Caco-2 (cell line): Measurements from ENCODE around the gene SMURF2. TPM values are rescaled to one million over a fixed set of nuclear protein-coding genes. Genes with fewer than 3 reads are reported as not detected.
"Not testable (repeated sequence)": the region's sequence is repeated elsewhere in the genome, so short reads cannot be mapped to it uniquely, and the experiment has no call there.

Experiments
- BruUV-seq: library from RNA; stranded (reverse); fragments of 400-500 nt; replicated peaks from 2 replicates; lab custom pipeline; 2021; lab: Mats Ljungman, UMichigan
- CTCF ChIA-PET: fragments of 300-600 bp; sonication (Branson Sonifier 250); formaldehyde crosslinking; loops from one replicate; lab custom pipeline; 2022; ENCODE audit warnings: antibody characterized with exemption; lab: Charles Lee
- POLR2A ChIA-PET: fragments of 300-600 bp; sonication (Branson Sonifier 250); formaldehyde crosslinking; loops from one replicate; lab custom pipeline; 2022; ENCODE audit warnings: antibody characterized with exemption; lab: Charles Lee
- DNase-seq, 2 experiments: peaks; one replicate each; pipeline versions ENCODE4 v3.0.0 to v3.0.0-alpha.2; 2020 to 2022
- H3K27me3 ChIP-seq: replicated peaks from 2 replicates; pipeline ENCODE4 v1.6.0; 2011; ENCODE audit warnings: low read length; ENCODE audit not compliant: control insufficient read depth, insufficient read depth
- H3K36me3 ChIP-seq: 2 replicates; pipeline ENCODE4 v1.5.1; 2011; ENCODE audit warnings: low read length; ENCODE audit not compliant: control insufficient read depth, insufficient read depth
- H3K4me1 ChIP-seq: fragments of 250-450 bp; sonication (Bioruptor Pico); 2 replicates; pipeline ENCODE4 v1.5.1; 2020; ENCODE audit warnings: mild to moderate bottlenecking
- H3K4me3 ChIP-seq: 2 replicates; pipeline ENCODE4 v1.5.1; 2011; ENCODE audit warnings: low read depth, mild to moderate bottlenecking, control low read depth, low read length
- H3K9me3 ChIP-seq: fragments of 250-450 bp; sonication (Bioruptor Pico); 2 replicates; pipeline ENCODE4 v1.5.1; 2020; ENCODE audit warnings: mild to moderate bottlenecking, moderate library complexity
- H3K27ac Mint-ChIP-seq: one replicate; pipeline ENCODE4 v1.8.0; 2022; ENCODE audit warnings: mixed read lengths; ENCODE audit not compliant: unreplicated experiment
- H3K27me3 Mint-ChIP-seq: one replicate; pipeline ENCODE4 v1.8.0; 2022; ENCODE audit warnings: mixed read lengths; ENCODE audit not compliant: insufficient read depth, unreplicated experiment
- H3K36me3 Mint-ChIP-seq: one replicate; pipeline ENCODE4 v1.8.0; 2022; ENCODE audit warnings: mild to moderate bottlenecking, mixed read lengths; ENCODE audit not compliant: insufficient read depth, unreplicated experiment
- H3K4me1 Mint-ChIP-seq: one replicate; pipeline ENCODE4 v1.8.0; 2022; ENCODE audit warnings: low read depth, mixed read lengths; ENCODE audit not compliant: unreplicated experiment
- H3K4me3 Mint-ChIP-seq: one replicate; pipeline ENCODE4 v1.8.0; 2022; ENCODE audit warnings: mild to moderate bottlenecking, moderate library complexity, mixed read lengths; ENCODE audit not compliant: unreplicated experiment
- H3K9me3 Mint-ChIP-seq: one replicate; pipeline ENCODE4 v1.8.0; 2022; ENCODE audit warnings: mixed read lengths; ENCODE audit not compliant: unreplicated experiment
- CTCF ChIP-seq, 2 experiments: fragments of 200-600 bp in 1 of 2; IDR thresholded peaks; 1 replicate in 1 of 2; 2 replicates in 1 of 2; pipeline versions ENCODE4 v1.5.1 to v1.8.0; 2011 to 2022; ENCODE audit warnings: antibody characterized with exemption in 1 of 2, control low read depth in 1 of 2, inconsistent platforms in 1 of 2, low read depth in 1 of 2, low read length in 1 of 2, mild to moderate bottlenecking in 1 of 2, moderate library complexity in 1 of 2; ENCODE audit not compliant: insufficient read depth in 1 of 2, severe bottlenecking in 1 of 2, unreplicated experiment in 1 of 2
- intact Hi-C: fragments of 100-400 bp; cut with micrococcal nuclease; formaldehyde crosslinking; loops from one replicate; pipeline ENCODE4 v1.10.0; 2022; ENCODE audit not compliant: unreplicated experiment
- total RNA-seq: library from RNA; stranded (reverse); gene quantifications from 2 replicates; pipeline ENCODE4 v1.2.3, GENCODE V29; 2022

Gene SMURF2
- total RNA-seq, 1 experiment from 2014 or later: 26.9 TPM

- peak overlapping the region; percentile 88 for H3K4me3 ChIP-seq
- no peaks in the 10 kb centered on the region for H3K27me3 ChIP-seq
- DNase-seq: no peak
- intact Hi-C loops: loop anchor here (5.0 kb wide), 1 partner anchor 154 kb away; the partner anchor contains the start of genes CEP95 and DDX5
- CTCF ChIA-PET: interaction anchor here (1.4 kb wide), 1 partner anchor 112 kb away, joined by 6 read pairs; no protein-coding TSS in a partner anchor
- no peaks in the 10 kb centered on the region for H3K9me3 ChIP-seq
- H3K4me1 Mint-ChIP-seq: peaks cover 23% of the 10 kb centered on the region
- H3K4me3 Mint-ChIP-seq: peak overlapping the region; percentile 97
- POLR2A ChIA-PET: interaction anchor here (0.6 to 0.7 kb wide), 3 partner anchors 14 to 1490 kb away, joined by 3 to 4 read pairs (median 3); partner anchors contain the start of gene POLG2
- H3K27me3 Mint-ChIP-seq: no peaks in the 10 kb centered on the region
- TF ChIP-seq CTCF (IDR thresholded peaks at IDR 0.05; ENCODE audit: insufficient read depth in 1 of 2, low read depth in 1 of 2, low read length in 1 of 2, severe bottlenecking in 1 of 2, unreplicated experiment in 1 of 2): no peak
- peaks cover 20% of the 10 kb centered on the region for H3K36me3 Mint-ChIP-seq
- peak overlapping the region; percentile 95 for H3K27ac Mint-ChIP-seq
- BruUV-seq: no TSS peak
- H3K36me3 ChIP-seq: no peaks in the 10 kb centered on the region
- H3K4me1 ChIP-seq: no peaks in the 10 kb centered on the region
- no peaks in the 10 kb centered on the region for H3K9me3 Mint-ChIP-seq
Measured at GRCh38 chr17:64661726-64661975, 456 bp downstream of the SMURF2 start.

GRCh38 chr17:64660978-64661725 lies 955 bp downstream of the SMURF2 start:
- intact Hi-C loops: loop anchor here (5.0 kb wide), 1 partner anchor 154 kb away; the partner anchor contains the start of genes CEP95 and DDX5
- H3K9me3 Mint-ChIP-seq, H3K36me3 ChIP-seq, H3K4me1 ChIP-seq, H3K27me3 ChIP-seq, H3K9me3 ChIP-seq, H3K27me3 Mint-ChIP-seq: not testable (repeated sequence)
- H3K4me3 Mint-ChIP-seq: peak overlapping the region; percentile 97
- TSS peak; percentile 29 for BruUV-seq
- H3K36me3 Mint-ChIP-seq: peaks cover 20% of the 10 kb centered on the region
- H3K4me3 ChIP-seq: peak overlapping the region; percentile 88
- DNase-seq: peak; percentile 42 to 50
- CTCF ChIA-PET: interaction anchor here (1.4 kb wide), 1 partner anchor 113 kb away, joined by 6 read pairs; no protein-coding TSS in a partner anchor
- H3K4me1 Mint-ChIP-seq: peaks cover 23% of the 10 kb centered on the region
- H3K27ac Mint-ChIP-seq: peak overlapping the region; percentile 95
- POLR2A ChIA-PET: interaction anchor here (0.6 to 0.7 kb wide), 3 partner anchors 15 to 1490 kb away, joined by 3 to 4 read pairs (median 3); partner anchors contain the start of gene POLG2

GRCh38 chr17:64660195-64660977 lies 1.7 kb downstream of the SMURF2 start:
- H3K9me3 ChIP-seq, CTCF ChIA-PET, H3K9me3 Mint-ChIP-seq, H3K27me3 Mint-ChIP-seq, POLR2A ChIA-PET, BruUV-seq, H3K27me3 ChIP-seq, H3K4me1 ChIP-seq, H3K36me3 ChIP-seq: not testable (repeated sequence)
- peak in 1 of 2 experiments; percentile 14 for DNase-seq
- peaks cover 20% of the 10 kb centered on the region for H3K36me3 Mint-ChIP-seq
- H3K4me1 Mint-ChIP-seq: peaks cover 23% of the 10 kb centered on the region
- intact Hi-C loops: loop anchor here (5.0 kb wide), 1 partner anchor 153 kb away; the partner anchor contains the start of genes CEP95 and DDX5
- peak overlapping the region; percentile 95 for H3K27ac Mint-ChIP-seq
- peak overlapping the region; percentile 97 for H3K4me3 Mint-ChIP-seq
- peak overlapping the region; percentile 88 for H3K4me3 ChIP-seq
